HCT116 (cell line): ENCODE data around the gene ARHGAP10. TPM values are rescaled to one million over a fixed set of nuclear protein-coding genes. Genes with fewer than 3 reads are reported as not detected.

Experiments
- ATAC-seq: fragments of 200-7000 bp; cut with Tn5 transposase; 2 replicates; pipeline ENCODE4 v1.9.1; 2020; ENCODE audit warnings: mild to moderate bottlenecking, moderate library complexity
- BruUV-seq: library from RNA; stranded (reverse); fragments of 400-500 nt; replicated peaks from 2 replicates; lab custom pipeline; 2021; lab: Mats Ljungman, UMichigan
- CTCF ChIA-PET: fragments of 300-600 bp; sonication (Branson Sonifier 250); formaldehyde crosslinking; loops from one replicate; lab custom pipeline; 2021; ENCODE audit warnings: antibody characterized with exemption; lab: Charles Lee
- POLR2A ChIA-PET: fragments of 300-600, 350-600 bp; sonication (Branson Sonifier 250); formaldehyde crosslinking; loops from one replicate; lab custom pipeline; 2021; ENCODE audit warnings: antibody characterized with exemption; lab: Charles Lee
- RAD21 ChIA-PET, 2 experiments: fragments of 300-600 bp; sonication (Branson Sonifier 250); formaldehyde crosslinking; loops; one replicate each; lab custom pipeline; 2023; ENCODE audit warnings: low total read pairs in 2 of 2; ENCODE audit not compliant: uncharacterized antibody in 2 of 2, unreplicated experiment in 2 of 2, low non-redundant PET in 1 of 2; lab: Charles Lee
- DNase-seq: peaks from one replicate; pipeline ENCODE4 v3.0.0-alpha.2; 2010; ENCODE audit warnings: low read depth, low spot score
- H2AFZ ChIP-seq: fragments of 200-600 bp; shearing (Covaris generic), sonication (generic); 2 replicates; pipeline ENCODE4 v1.6.1; 2017; ENCODE audit warnings: low read depth, mixed run types, mixed read lengths, antibody characterized with exemption, low read length; ENCODE audit not compliant: poor library complexity, severe bottlenecking
- H3K27ac ChIP-seq: 2 replicates; pipeline ENCODE4 v1.5.1; 2012; ENCODE audit warnings: low read depth, low read length
- H3K27me3 ChIP-seq: fragments of 200-600 bp; sonication (generic); 2 replicates; pipeline ENCODE4 v1.6.1; 2016; ENCODE audit warnings: mixed run types, low read length, mixed read lengths; ENCODE audit not compliant: insufficient read depth
- H3K36me3 ChIP-seq, 2 experiments: fragments of 200-500 bp in 1 of 2; fragments of 200-600 bp in 1 of 2; sonication (Bioruptor generic) in 1 of 2; sonication (generic) in 1 of 2; 2 replicates each; pipeline versions ENCODE4 v1.5.1 to v1.6.1; 2014 to 2016; ENCODE audit warnings: low read length in 2 of 2, inconsistent platforms in 1 of 2, mixed read lengths in 1 of 2, mixed run types in 1 of 2; ENCODE audit not compliant: insufficient read depth in 2 of 2, control insufficient read depth in 1 of 2
- H3K4me1 ChIP-seq, 2 experiments: fragments of 200-600 bp in 1 of 2; sonication (generic) in 1 of 2; 2 replicates each; pipeline versions ENCODE4 v1.5.1 to v1.6.1; 2012 to 2017; ENCODE audit warnings: low read length in 2 of 2, inconsistent platforms in 1 of 2, mild to moderate bottlenecking in 1 of 2, mixed read lengths in 1 of 2, mixed run types in 1 of 2, moderate library complexity in 1 of 2; ENCODE audit not compliant: insufficient read depth in 2 of 2, control insufficient read depth in 1 of 2
- H3K4me2 ChIP-seq: fragments of 200-600 bp; sonication (generic); 2 replicates; pipeline ENCODE4 v1.6.1; 2017; ENCODE audit warnings: mixed run types, low read length, mixed read lengths
- H3K4me3 ChIP-seq, 2 experiments: fragments of 200-600 bp in 1 of 2; sonication (generic) in 1 of 2; replicated peaks in 1 of 2; 2 replicates each; pipeline ENCODE4 v1.5.1; 2011 to 2016; ENCODE audit warnings: low read length in 2 of 2, control low read depth in 1 of 2, low read depth in 1 of 2, mild to moderate bottlenecking in 1 of 2, mixed read lengths in 1 of 2, mixed run types in 1 of 2
- H3K79me2 ChIP-seq: fragments of 200-600 bp; sonication (generic); 2 replicates; pipeline ENCODE4 v1.6.1; 2017; ENCODE audit warnings: mild to moderate bottlenecking, mixed run types, low read length, moderate library complexity, mixed read lengths; ENCODE audit not compliant: insufficient read depth
- H3K9ac ChIP-seq: fragments of 200-600 bp; sonication (generic); 2 replicates; pipeline ENCODE4 v1.6.1; 2016; ENCODE audit warnings: low read length, mixed read lengths
- H3K9me2 ChIP-seq: fragments of 200-600 bp; sonication (generic), shearing (Covaris generic); 2 replicates; pipeline ENCODE4 v1.6.1; 2017; ENCODE audit warnings: mixed run types, mild to moderate bottlenecking, moderate library complexity; ENCODE audit not compliant: insufficient read depth
- H3K9me3 ChIP-seq, 2 experiments: fragments of 200-500 bp in 1 of 2; fragments of 200-600 bp in 1 of 2; sonication (Bioruptor generic) in 1 of 2; sonication (generic) in 1 of 2; 2 replicates each; pipeline ENCODE4 v1.6.1; 2014 to 2017; ENCODE audit warnings: low read length in 2 of 2, mixed read lengths in 2 of 2, inconsistent platforms in 1 of 2, low read depth in 1 of 2, mild to moderate bottlenecking in 1 of 2, mixed run types in 1 of 2, moderate library complexity in 1 of 2; ENCODE audit not compliant: control insufficient read depth in 1 of 2, insufficient read depth in 1 of 2
- H4K20me1 ChIP-seq: fragments of 200-600 bp; sonication (generic), shearing (Covaris generic); 2 replicates; pipeline ENCODE4 v1.6.1; 2017; ENCODE audit warnings: mixed run types, mild to moderate bottlenecking, moderate library complexity; ENCODE audit not compliant: insufficient read depth
- CBX3 ChIP-seq: IDR thresholded peaks from 2 replicates; pipeline ENCODE4 v1.6.1; 2012; ENCODE audit warnings: low read depth
- CEBPB ChIP-seq: IDR thresholded peaks from 2 replicates; pipeline ENCODE4 v1.6.1; 2012; ENCODE audit warnings: low read depth
- EGR1 ChIP-seq: IDR thresholded peaks from 2 replicates; pipeline ENCODE4 v1.6.1; 2012; ENCODE audit warnings: low read depth
- ELF1 ChIP-seq: IDR thresholded peaks from 2 replicates; pipeline ENCODE4 v1.6.1; 2012; ENCODE audit warnings: low read depth, borderline replicate concordance
- EZH2 ChIP-seq: fragments of 200-600 bp; sonication (generic); IDR thresholded peaks from 2 replicates; pipeline ENCODE4 v1.6.1; 2017; ENCODE audit warnings: antibody characterized with exemption, mixed run types
- EZH2phosphoT487 ChIP-seq: fragments of 200-600 bp; IDR thresholded peaks from 2 replicates; pipeline ENCODE4 v1.6.1; 2018; ENCODE audit warnings: antibody characterized with exemption, borderline replicate concordance
- FOSL1 ChIP-seq: IDR thresholded peaks from 2 replicates; pipeline ENCODE4 v1.6.1; 2012; ENCODE audit warnings: low read depth
- JUND ChIP-seq: IDR thresholded peaks from 2 replicates; pipeline ENCODE4 v1.6.1; 2012
- POLR2AphosphoS5 ChIP-seq: IDR thresholded peaks from 2 replicates; pipeline ENCODE4 v1.6.1; 2011; ENCODE audit warnings: mild to moderate bottlenecking, low read depth, low read length, moderate library complexity
- RAD21 ChIP-seq: IDR thresholded peaks from 2 replicates; pipeline ENCODE4 v1.6.1; 2012; ENCODE audit warnings: low read depth, mild to moderate bottlenecking
- SIN3A ChIP-seq: IDR thresholded peaks from 2 replicates; pipeline ENCODE4 v1.6.1; 2012; ENCODE audit warnings: low read depth
- SRF ChIP-seq: IDR thresholded peaks from 2 replicates; pipeline ENCODE4 v1.6.1; 2012; ENCODE audit warnings: low read depth
- TCF7L2 ChIP-seq: IDR thresholded peaks from 2 replicates; pipeline ENCODE4 v1.7.0; 2011; ENCODE audit warnings: borderline replicate concordance, inconsistent platforms; ENCODE audit not compliant: insufficient read depth, insufficient read length; ENCODE audit errors: extremely low read depth
- YY1 ChIP-seq: IDR thresholded peaks from 2 replicates; pipeline ENCODE4 v1.6.1; 2011; ENCODE audit warnings: low read length, low read depth, moderate library complexity, mild to moderate bottlenecking; ENCODE audit not compliant: insufficient replicate concordance; ENCODE audit errors: extremely low read depth
- ZNF274 ChIP-seq: fragments of 200-500 bp; sonication (Bioruptor generic); IDR thresholded peaks from 2 replicates; pipeline ENCODE4 v1.6.1; 2014; ENCODE audit warnings: mild to moderate bottlenecking, low read depth, low read length, inconsistent platforms
- intact Hi-C: fragments of 100-400 bp; cut with micrococcal nuclease; formaldehyde crosslinking; loops from 2 replicates; pipeline ENCODE4 v1.10.0; 2022
- total RNA-seq: library from RNA; stranded (reverse); gene quantifications from one replicate; pipeline ENCODE4 v1.2.1, GENCODE V29; 2021; ENCODE audit not compliant: unreplicated experiment
- TF ChIP-seq, protein P1 (sequence below): IDR thresholded peaks from 2 replicates; pipeline ENCODE4 v1.6.1; 2012; ENCODE audit warnings: low read depth
- TF ChIP-seq, protein P2 (sequence below), 3 experiments: fragments of 200-600 bp in 1 of 3; sonication (generic) in 1 of 3; IDR thresholded peaks in 2 of 3; conservative IDR thresholded peaks in 1 of 3; 2 replicates each; pipeline ENCODE4 v1.5.1; 2012 to 2017; ENCODE audit warnings: low read depth in 2 of 3, low read length in 2 of 3, antibody characterized with exemption in 1 of 3, borderline replicate concordance in 1 of 3, control low read depth in 1 of 3, mild to moderate bottlenecking in 1 of 3, mixed read lengths in 1 of 3, mixed run types in 1 of 3, moderate library complexity in 1 of 3; ENCODE audit not compliant: insufficient read depth in 1 of 3
- TF ChIP-seq, protein P3 (sequence below): IDR thresholded peaks from 2 replicates; pipeline ENCODE4 v1.6.1; 2012
- TF ChIP-seq, protein P4 (sequence below): IDR thresholded peaks from 2 replicates; pipeline ENCODE4 v1.6.1; 2012

ARHGAP10 gene
- total RNA-seq, 1 experiment from 2014 or later, result 24.7 TPM

DNA sequence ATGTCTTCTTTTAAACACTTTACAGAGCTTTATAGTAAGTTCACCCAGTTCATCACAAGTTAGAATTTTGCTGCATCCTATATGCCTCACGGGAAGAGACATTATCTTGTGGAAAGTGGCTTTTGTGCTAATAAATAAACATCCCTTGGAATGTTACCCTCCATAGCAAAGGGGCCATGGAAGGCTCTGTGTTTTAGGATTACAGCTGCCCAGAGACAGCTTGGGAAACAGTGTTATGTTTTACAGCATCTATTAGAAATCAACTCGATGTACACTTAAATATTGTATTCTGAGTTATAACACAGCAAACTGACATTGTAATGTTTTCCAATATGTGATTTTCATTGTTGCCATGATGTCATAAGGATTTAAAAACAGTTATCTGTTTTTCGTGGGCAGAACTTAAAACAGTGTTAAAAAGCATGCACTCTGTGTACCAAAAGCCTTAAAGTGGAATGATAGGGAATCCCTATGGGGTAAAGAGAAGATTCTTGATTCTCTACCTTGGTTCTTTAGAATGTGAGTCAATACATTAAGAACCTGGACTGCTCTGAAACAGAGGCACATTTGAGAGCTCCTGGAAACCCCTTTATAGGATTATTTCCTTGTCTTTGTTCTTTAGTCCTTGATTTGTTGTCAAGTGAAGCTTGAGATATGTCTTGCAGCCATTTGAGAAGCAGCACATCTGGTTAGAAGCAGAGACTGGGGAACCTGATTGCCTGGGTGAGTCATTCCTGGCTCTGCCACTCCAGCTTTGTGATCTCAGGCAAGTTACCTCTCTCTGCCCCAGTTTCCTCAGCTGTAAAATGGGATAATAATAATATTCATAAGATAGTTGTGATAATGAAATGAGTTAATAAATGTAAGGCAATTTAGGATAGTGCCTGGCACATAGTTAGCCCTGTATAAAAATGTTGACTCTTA lies 41.6 kb downstream of the ARHGAP10 start (continued):
- TF ChIP-seq, protein P1, sequence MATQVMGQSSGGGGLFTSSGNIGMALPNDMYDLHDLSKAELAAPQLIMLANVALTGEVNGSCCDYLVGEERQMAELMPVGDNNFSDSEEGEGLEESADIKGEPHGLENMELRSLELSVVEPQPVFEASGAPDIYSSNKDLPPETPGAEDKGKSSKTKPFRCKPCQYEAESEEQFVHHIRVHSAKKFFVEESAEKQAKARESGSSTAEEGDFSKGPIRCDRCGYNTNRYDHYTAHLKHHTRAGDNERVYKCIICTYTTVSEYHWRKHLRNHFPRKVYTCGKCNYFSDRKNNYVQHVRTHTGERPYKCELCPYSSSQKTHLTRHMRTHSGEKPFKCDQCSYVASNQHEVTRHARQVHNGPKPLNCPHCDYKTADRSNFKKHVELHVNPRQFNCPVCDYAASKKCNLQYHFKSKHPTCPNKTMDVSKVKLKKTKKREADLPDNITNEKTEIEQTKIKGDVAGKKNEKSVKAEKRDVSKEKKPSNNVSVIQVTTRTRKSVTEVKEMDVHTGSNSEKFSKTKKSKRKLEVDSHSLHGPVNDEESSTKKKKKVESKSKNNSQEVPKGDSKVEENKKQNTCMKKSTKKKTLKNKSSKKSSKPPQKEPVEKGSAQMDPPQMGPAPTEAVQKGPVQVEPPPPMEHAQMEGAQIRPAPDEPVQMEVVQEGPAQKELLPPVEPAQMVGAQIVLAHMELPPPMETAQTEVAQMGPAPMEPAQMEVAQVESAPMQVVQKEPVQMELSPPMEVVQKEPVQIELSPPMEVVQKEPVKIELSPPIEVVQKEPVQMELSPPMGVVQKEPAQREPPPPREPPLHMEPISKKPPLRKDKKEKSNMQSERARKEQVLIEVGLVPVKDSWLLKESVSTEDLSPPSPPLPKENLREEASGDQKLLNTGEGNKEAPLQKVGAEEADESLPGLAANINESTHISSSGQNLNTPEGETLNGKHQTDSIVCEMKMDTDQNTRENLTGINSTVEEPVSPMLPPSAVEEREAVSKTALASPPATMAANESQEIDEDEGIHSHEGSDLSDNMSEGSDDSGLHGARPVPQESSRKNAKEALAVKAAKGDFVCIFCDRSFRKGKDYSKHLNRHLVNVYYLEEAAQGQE, result no peak
- TF ChIP-seq CBX3 (0 out of 2 replicates have a peak, but pooled peaks have one; percentile 19), SRF (no peak), CEBPB (no peak), EGR1 (no peak), JUND (peak; percentile 54)

DNA sequence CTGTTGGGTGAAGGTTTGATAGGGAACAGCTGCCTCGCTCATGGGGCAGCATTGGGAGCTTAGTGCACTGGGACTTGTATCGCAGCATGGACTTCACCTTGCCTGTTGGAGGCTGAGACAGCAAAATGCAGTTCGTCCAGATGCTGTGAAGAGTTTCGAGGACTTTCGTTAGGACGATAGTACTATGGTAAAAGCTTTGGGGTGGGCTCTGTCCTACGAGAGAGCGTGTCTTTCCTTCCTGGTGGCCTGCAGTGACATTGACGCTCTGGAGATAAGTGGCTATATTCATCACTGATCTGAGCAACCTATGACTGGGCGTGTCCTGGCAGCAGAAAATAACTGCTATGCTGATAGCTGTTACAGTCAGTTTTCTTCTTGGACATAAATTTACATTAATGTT lies 44.8 kb downstream of the ARHGAP10 start:
- H3K79me2 ChIP-seq, result peaks cover 74% of the 10 kb centered on the region
- H3K9me3 ChIP-seq, result no peaks in the 10 kb centered on the region
- H3K27me3 ChIP-seq, result no peaks in the 10 kb centered on the region
- ChIA-PET CTCF (no interaction called here), POLR2A (no interaction called here), RAD21 (no interaction called here)
- peak overlapping the region; percentile 72 for H3K4me2 ChIP-seq
- no peak overlapping the region; the same call in 1 of the 2 replicates for H3K27ac ChIP-seq
- BruUV-seq, result no TSS peak
- H3K36me3 ChIP-seq, result no peaks in the 10 kb centered on the region
- H3K9me2 ChIP-seq, result no peaks in the 10 kb centered on the region
- H4K20me1 ChIP-seq, result peaks cover 12% of the 10 kb centered on the region; the same call in 1 of the 2 replicates
- H3K4me3 ChIP-seq, result peak overlapping the region in 1 of 2 experiments; percentile 37; a peak in 2 of 4 replicates
- peaks cover 32 to 90% of the 10 kb centered on the region in 2 experiments for H3K4me1 ChIP-seq
- no peak overlapping the region for H2AFZ ChIP-seq
- intact Hi-C loops, result loop anchor here (5.0 kb wide), 1 partner anchor 61 kb away; no protein-coding TSS in a partner anchor
- DNase-seq (no peak), ATAC-seq (no peak)
- H3K9ac ChIP-seq, result no peak overlapping the region
- TF ChIP-seq SRF (no peak), EZH2phosphoT487 (no peak), ELF1 (no peak), ZNF274 (no peak), SIN3A (no peak), POLR2AphosphoS5 (no peak), FOSL1 (no peak), TCF7L2 (no peak), JUND (no peak), CEBPB (no peak), RAD21 (no peak), YY1 (no peak), EZH2 (no peak), EGR1 (no peak)
- TF ChIP-seq, protein P2, sequence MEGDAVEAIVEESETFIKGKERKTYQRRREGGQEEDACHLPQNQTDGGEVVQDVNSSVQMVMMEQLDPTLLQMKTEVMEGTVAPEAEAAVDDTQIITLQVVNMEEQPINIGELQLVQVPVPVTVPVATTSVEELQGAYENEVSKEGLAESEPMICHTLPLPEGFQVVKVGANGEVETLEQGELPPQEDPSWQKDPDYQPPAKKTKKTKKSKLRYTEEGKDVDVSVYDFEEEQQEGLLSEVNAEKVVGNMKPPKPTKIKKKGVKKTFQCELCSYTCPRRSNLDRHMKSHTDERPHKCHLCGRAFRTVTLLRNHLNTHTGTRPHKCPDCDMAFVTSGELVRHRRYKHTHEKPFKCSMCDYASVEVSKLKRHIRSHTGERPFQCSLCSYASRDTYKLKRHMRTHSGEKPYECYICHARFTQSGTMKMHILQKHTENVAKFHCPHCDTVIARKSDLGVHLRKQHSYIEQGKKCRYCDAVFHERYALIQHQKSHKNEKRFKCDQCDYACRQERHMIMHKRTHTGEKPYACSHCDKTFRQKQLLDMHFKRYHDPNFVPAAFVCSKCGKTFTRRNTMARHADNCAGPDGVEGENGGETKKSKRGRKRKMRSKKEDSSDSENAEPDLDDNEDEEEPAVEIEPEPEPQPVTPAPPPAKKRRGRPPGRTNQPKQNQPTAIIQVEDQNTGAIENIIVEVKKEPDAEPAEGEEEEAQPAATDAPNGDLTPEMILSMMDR (IDR thresholded peaks at IDR 0.05 in 2 of 3, conservative IDR thresholded peaks at IDR 0.05 in 1 of 3; ENCODE audit: borderline replicate concordance in 1 of 3, insufficient read depth in 1 of 3, low read depth in 2 of 3, low read length in 2 of 3), result no peak
- TF ChIP-seq, protein P3, sequence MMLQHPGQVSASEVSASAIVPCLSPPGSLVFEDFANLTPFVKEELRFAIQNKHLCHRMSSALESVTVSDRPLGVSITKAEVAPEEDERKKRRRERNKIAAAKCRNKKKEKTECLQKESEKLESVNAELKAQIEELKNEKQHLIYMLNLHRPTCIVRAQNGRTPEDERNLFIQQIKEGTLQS, result no peak
- TF ChIP-seq, protein P4, sequence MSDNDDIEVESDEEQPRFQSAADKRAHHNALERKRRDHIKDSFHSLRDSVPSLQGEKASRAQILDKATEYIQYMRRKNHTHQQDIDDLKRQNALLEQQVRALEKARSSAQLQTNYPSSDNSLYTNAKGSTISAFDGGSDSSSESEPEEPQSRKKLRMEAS, result no peak
